Gastrocnemius medialis (tissue), 4 donors: ENCODE results near the gene LHX2. TPM values are rescaled to one million over a fixed set of nuclear protein-coding genes. Genes with fewer than 3 reads are reported as not detected.
A peak's percentile ranks its signal among the peaks of the same experiment; 100 is the strongest.

ENCODE experiments used
- ATAC-seq, 2 donors: fragments of 150-250 bp; one replicate each; pipeline ENCODE4 v1.9.1; 2016
- DNase-seq, 2 donors: peaks; one replicate each; pipeline ENCODE4 v3.0.0-alpha.2; 2019
- H3K27ac ChIP-seq, 4 donors: fragments of 200-600 bp; sonication (generic); 1 replicate in 1 of 4; 2 replicates in 3 of 4; pipeline ENCODE4 v1.5.1; 2016 to 2018; ENCODE audit warnings: mild to moderate bottlenecking in 2 of 4, moderate library complexity in 1 of 4
- H3K27me3 ChIP-seq, 3 donors: fragments of 200-600 bp; sonication (generic) in 2 of 3; 1 replicate in 1 of 3; 2 replicates in 2 of 3; pipeline versions ENCODE4 v1.5.1 to v1.6.0; 2016 to 2019; ENCODE audit warnings: mild to moderate bottlenecking in 1 of 3, moderate library complexity in 1 of 3
- H3K36me3 ChIP-seq, 2 donors: fragments of 200-600 bp; sonication (generic) in 1 of 2; one replicate each; pipeline ENCODE4 v1.5.1; 2017 to 2018
- H3K4me1 ChIP-seq, 2 donors: fragments of 200-600 bp; sonication (generic) in 1 of 2; one replicate each; pipeline ENCODE4 v1.5.1; 2016 to 2017; ENCODE audit warnings: mild to moderate bottlenecking in 2 of 2
- H3K4me3 ChIP-seq, 4 donors: fragments of 200-600 bp; sonication (generic) in 3 of 4; 1 replicate in 1 of 4; 2 replicates in 3 of 4; pipeline ENCODE4 v1.5.1; 2016 to 2019; ENCODE audit warnings: mild to moderate bottlenecking in 2 of 4
- H3K9me3 ChIP-seq, 3 donors: fragments of 200-600 bp; sonication (generic) in 2 of 3; 1 replicate in 1 of 3; 2 replicates in 2 of 3; pipeline ENCODE4 v1.5.1; 2016 to 2019
- CTCF ChIP-seq, 5 experiments: fragments of 450-650 bp in 3 of 5; fragments of 200-600 bp in 2 of 5; sonication (generic) in 2 of 5; IDR thresholded peaks in 4 of 5; conservative IDR thresholded peaks in 1 of 5; 1 replicate in 4 of 5; 2 replicates in 1 of 5; pipeline ENCODE4 v1.5.1; 2016 to 2019; ENCODE audit warnings: antibody characterized with exemption in 5 of 5, mild to moderate bottlenecking in 3 of 5, moderate library complexity in 3 of 5
- POLR2A ChIP-seq, 2 donors: fragments of 450-650 bp; IDR thresholded peaks; one replicate each; pipeline ENCODE4 v1.6.1; 2017; ENCODE audit warnings: antibody characterized with exemption in 2 of 2, mild to moderate bottlenecking in 2 of 2, moderate library complexity in 2 of 2
- in situ Hi-C, 4 donors: fragments of 200-750 bp; cut with MboI; loops; one replicate each; pipeline versions ENCODE4 v1.15.0 to v1.8.0; 2017; ENCODE audit warnings: low sequenced_read_pairs in 4 of 4
- intact Hi-C: fragments of 100-400 bp; cut with DNase I; formaldehyde crosslinking; loops from one replicate; pipeline ENCODE4 v1.15.1; 2023; ENCODE audit warnings: low total_unique reads
- total RNA-seq, 4 donors: library from RNA; depleted of rRNA; stranded (reverse); fragments of >200 nt; gene quantifications; one replicate each; pipeline versions ENCODE4 v1.1.0 to v1.2.3, GENCODE V29; 2016

LHX2 gene
- total RNA-seq, 4 donors from 2014 or later = not detected

DNA sequence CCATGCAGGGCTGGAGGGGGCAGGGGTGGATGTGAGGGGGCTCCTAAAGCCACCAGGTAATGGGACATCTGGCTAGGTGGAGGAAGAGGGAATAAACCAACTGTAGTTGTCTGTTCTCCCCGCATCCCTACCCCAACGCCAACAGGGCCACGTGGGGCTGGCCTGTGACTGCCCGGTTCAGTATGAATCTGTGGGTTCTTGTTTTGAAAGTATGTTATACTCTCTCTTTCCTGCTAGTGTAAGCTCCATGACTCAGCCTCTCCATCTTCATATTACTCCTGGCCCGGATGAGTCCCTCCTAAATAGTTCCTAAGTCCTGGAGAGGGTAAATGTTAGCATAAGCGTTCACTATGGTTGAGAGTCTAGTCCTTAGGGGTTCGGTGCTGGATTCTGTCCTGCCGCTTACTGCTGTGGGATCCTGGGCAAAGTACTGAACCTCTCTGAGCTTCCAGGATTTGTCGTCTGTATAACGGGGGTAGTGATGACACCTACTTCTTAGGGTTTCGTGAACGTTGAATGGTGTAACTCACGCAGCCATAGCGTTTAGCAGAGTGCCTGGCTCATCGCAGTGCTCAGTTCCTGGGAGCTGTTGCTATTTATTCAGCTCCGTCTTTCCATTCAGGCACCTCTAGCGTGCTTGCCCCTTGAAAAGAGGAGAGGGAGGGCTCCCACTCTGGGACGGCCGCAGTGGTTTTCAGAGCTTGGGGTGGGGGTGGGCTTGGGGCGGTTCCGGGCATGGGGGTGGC lies 28.8 kb downstream of the LHX2 start:
- peaks cover 13 to 54% (median 24%) of the 10 kb centered on the region in 3 donors for H3K27me3 ChIP-seq
- DNase-seq = no peak
- H3K27ac ChIP-seq = no peak overlapping the region
- intact Hi-C loops = loop anchor here (10.0 kb wide), 1 partner anchor 636 kb away; no protein-coding TSS in a partner anchor
- H3K4me3 ChIP-seq = peak overlapping the region; percentile 33 to 57 (median 48)
- no peak for ATAC-seq
- in situ Hi-C loops = loop anchor here in 3 of 4 donors (5.0 to 25.0 kb wide), 4 partner anchors 303 to 503 kb away; no protein-coding TSS in a partner anchor
- H3K36me3 ChIP-seq = no peaks in the 10 kb centered on the region
- peaks cover 5 to 17% of the 10 kb centered on the region in 2 donors for H3K4me1 ChIP-seq
- TF ChIP-seq CTCF (IDR thresholded peaks at IDR 0.05 in 4 of 5, conservative IDR thresholded peaks at IDR 0.05 in 1 of 5) (no peak), POLR2A (IDR thresholded peaks at IDR 0.05) (no peak)
- no peaks in the 10 kb centered on the region for H3K9me3 ChIP-seq

GRCh38 chr9:124040935-124041816 lies 29.6 kb downstream of the LHX2 start:
- Histone ChIP-seq H3K4me1 (peaks cover 6 to 21% of the 10 kb centered on the region in 2 donors), H3K36me3 (no peaks in the 10 kb centered on the region), H3K9me3 (no peaks in the 10 kb centered on the region), H3K4me3 (peak overlapping the region; percentile 33 to 57 (median 48)), H3K27me3 (peaks cover 13 to 54% (median 33%) of the 10 kb centered on the region in 3 donors), H3K27ac (no peak overlapping the region)
- peak; percentile 89 to 98 (median 96) for TF ChIP-seq CTCF (IDR thresholded peaks at IDR 0.05 in 4 of 5, conservative IDR thresholded peaks at IDR 0.05 in 1 of 5)
- no peak for TF ChIP-seq POLR2A (IDR thresholded peaks at IDR 0.05)
- ATAC-seq (peak; percentile 49 to 70), DNase-seq (peak in 1 of 2 donors; percentile 21)
- in situ Hi-C loops = loop anchor here in 3 of 4 donors (5.0 to 25.0 kb wide), 4 partner anchors 304 to 504 kb away; no protein-coding TSS in a partner anchor
- intact Hi-C loops = loop anchor here (1.0 to 10.0 kb wide), 2 partner anchors 497 to 636 kb away; no protein-coding TSS in a partner anchor

DNA sequence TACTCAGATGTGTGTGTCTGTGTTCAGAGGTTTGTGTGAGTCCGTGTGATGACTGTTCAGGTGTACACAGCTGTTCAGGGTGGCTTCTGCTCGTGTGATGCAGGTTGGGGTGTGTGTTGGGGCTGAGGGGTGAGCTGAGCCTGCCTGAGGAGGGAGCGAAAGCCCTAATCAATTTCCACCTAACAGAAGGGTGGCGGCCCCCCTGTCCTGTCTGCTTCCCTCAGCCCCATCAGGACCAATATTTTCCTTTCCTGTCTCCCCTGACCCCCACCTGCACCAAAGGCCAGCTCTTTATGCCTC lies 30.2 kb downstream of the LHX2 start:
- H3K36me3 ChIP-seq = no peaks in the 10 kb centered on the region
- DNase-seq (no peak), ATAC-seq (no peak)
- H3K4me1 ChIP-seq = peaks cover 6 to 21% of the 10 kb centered on the region in 2 donors
- no peaks in the 10 kb centered on the region for H3K9me3 ChIP-seq
- no peak overlapping the region for H3K27ac ChIP-seq
- H3K4me3 ChIP-seq = no peak overlapping the region
- in situ Hi-C loops = loop anchor here in 3 of 4 donors (5.0 to 25.0 kb wide), 4 partner anchors 304 to 504 kb away; no protein-coding TSS in a partner anchor
- peaks cover 13 to 52% (median 33%) of the 10 kb centered on the region in 3 donors for H3K27me3 ChIP-seq
- intact Hi-C loops = loop anchor here (1.0 to 10.0 kb wide), 2 partner anchors 497 to 637 kb away; no protein-coding TSS in a partner anchor
- TF ChIP-seq CTCF (IDR thresholded peaks at IDR 0.05 in 4 of 5, conservative IDR thresholded peaks at IDR 0.05 in 1 of 5) (no peak), POLR2A (IDR thresholded peaks at IDR 0.05) (no peak)

DNA sequence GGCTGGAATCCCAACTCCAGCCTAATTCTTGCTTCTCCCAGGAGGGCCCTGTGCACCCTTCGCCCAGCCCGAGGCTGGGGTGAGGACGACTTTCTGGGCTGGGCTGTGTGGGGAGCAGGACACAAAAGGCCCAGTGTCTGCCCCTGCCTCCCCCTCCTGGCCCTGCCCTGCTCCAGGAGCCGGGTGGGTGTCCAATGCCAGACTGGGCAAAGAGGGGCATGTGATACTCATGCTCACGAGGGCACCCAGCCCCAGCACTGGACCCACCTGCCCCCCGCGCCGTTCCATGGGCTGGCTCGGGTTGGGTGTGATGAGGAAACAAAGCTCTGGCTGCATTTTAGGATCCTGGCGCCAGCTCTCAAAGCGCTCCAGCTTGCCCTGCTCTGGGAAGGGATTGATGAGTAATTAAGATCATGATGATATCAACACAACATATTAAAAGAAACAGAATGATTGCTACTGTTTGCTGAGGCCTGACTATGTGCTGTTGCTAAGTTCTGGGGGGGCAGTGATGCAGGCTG lies 30.7 kb downstream of the LHX2 start:
- no peak for DNase-seq
- H3K9me3 ChIP-seq = no peaks in the 10 kb centered on the region
- in situ Hi-C loops (loop anchor here in 3 of 4 donors (5.0 to 25.0 kb wide), 4 partner anchors 305 to 505 kb away; no protein-coding TSS in a partner anchor), intact Hi-C loops (loop anchor here (10.0 kb wide), 1 partner anchor 637 kb away; no protein-coding TSS in a partner anchor)
- ATAC-seq = no peak
- peaks cover 13 to 47% (median 33%) of the 10 kb centered on the region in 3 donors for H3K27me3 ChIP-seq
- H3K36me3 ChIP-seq = no peaks in the 10 kb centered on the region
- H3K4me1 ChIP-seq = peaks cover 6 to 21% of the 10 kb centered on the region in 2 donors
- TF ChIP-seq POLR2A (IDR thresholded peaks at IDR 0.05) = no peak
- TF ChIP-seq CTCF (IDR thresholded peaks at IDR 0.05 in 4 of 5, conservative IDR thresholded peaks at IDR 0.05 in 1 of 5) = no peak
- no peak overlapping the region for H3K27ac ChIP-seq
- no peak overlapping the region for H3K4me3 ChIP-seq
